Renal pelvis (tissue), 4 donors: ENCODE results near the gene RBM42. TPM values are rescaled to one million over a fixed set of nuclear protein-coding genes. Genes with fewer than 3 reads are reported as not detected.

Experiments used
- DNase-seq: peaks from one replicate; pipeline ENCODE4 v3.0.0-alpha.2; 2013
- polyA plus RNA-seq, 3 donors: library from polyadenylated mRNA; unstranded; fragments of 120-200 nt; gene quantifications; one replicate each; pipeline ENCODE4 v1.2.1, GENCODE V29; 2013; ENCODE audit not compliant: insufficient read length in 3 of 3

RBM42 gene
- polyA plus RNA-seq, 3 donors, result 66.7 to 93.3 (median 84.2) TPM

- peak; percentile 93 for DNase-seq
Observed at GRCh38 chr19:35612559-35613321, 16.1 kb upstream of the RBM42 start, which contains the start of gene HAUS5. HAUS5 (plus strand) TSS chr19:35612735; CDS start chr19:35612795, 60 bp downstream.

- DNase-seq, result no peak
Observed at GRCh38 chr19:35613574-35613973, 15.3 kb upstream of the RBM42 start.

DNA sequence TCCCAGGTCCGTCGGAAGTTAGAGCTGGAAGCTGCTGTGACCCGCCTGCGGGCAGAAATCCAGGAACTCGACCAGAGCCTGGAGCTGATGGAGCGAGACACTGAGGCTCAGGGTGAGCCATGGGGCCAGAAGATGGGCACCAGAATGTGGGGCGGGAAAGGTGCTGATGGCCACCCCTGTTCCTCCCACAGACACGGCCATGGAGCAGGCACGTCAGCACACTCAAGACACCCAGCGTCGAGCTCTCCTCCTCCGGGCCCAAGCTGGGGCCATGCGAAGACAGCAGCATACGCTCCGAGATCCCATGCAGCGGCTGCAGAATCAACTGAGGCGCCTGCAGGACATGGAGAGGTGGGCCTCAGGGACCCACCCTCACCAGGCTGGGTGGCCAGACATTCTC lies 13.8 kb upstream of the RBM42 start:
- no peak for DNase-seq

DNA sequence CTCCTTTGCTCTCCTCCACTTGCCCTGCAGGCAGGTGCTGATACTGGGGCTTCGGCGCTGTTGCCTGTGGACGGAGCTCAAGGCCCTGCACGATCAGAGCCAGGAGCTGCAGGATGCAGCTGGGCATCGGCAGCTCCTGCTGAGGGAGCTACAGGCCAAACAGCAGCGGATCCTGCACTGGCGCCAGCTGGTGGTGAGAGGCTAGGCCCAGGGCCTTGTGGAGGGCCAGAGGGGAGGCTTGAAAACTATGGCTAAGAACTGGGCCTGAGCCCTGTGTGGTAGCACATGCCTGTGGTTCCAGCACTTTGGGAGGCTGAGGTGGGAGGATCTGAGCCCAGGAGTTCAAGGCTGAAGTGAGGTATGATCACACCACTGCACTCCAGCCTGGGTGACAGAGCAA lies 10.0 kb upstream of the RBM42 start:
- no peak for DNase-seq

- no peak for DNase-seq
Observed at GRCh38 chr19:35619290-35619923, 9.4 kb upstream of the RBM42 start.

DNA sequence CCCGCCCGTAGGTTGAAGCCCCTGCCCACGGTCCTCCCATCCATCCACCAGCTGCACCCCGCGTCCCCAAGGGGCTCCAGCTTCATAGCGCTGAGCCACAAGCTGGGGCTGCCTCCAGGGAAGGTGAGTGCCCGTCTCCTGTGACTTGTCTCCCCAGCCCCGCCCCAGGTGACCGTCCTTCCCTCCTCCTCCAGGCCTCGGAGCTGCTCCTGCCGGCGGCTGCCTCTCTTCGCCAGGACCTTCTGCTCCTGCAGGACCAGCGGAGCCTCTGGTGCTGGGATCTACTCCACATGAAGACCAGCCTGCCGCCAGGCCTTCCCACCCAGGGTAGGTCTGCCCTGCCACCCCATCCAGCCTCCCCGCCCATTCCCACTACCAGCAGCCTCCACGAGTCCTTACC lies 8.8 kb upstream of the RBM42 start:
- no peak for DNase-seq

GRCh38 chr19:35621708-35622107 lies 7.1 kb upstream of the RBM42 start:
- DNase-seq, result no peak

GRCh38 chr19:35622750-35623149 lies 6.1 kb upstream of the RBM42 start:
- DNase-seq, result no peak

- no peak for DNase-seq
Observed at GRCh38 chr19:35623327-35624010, 5.4 kb upstream of the RBM42 start.

DNA sequence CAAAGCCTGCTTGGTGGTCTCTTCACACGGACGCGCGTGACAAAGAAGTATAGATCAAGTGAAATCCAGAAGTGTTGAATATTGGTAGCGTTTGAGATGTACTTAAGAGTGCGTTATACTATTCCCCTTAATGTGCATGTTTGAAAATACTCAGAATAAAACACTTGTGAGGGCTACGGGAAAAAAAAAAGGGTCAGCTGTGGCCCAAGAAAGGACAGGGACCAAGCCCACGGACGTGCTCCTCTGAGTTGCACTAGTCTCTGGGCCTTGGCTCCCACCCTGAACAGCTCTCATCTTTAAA lies 622 bp upstream of the RBM42 start:
- DNase-seq, result no peak

GRCh38 chr19:35629332-35629633 lies 447 bp downstream of the RBM42 start:
- DNase-seq, result no peak

- no peak for DNase-seq
Observed at GRCh38 chr19:35633727-35634440, 5.0 kb downstream of the RBM42 start.

GRCh38 chr19:35636651-35637050 lies 7.8 kb downstream of the RBM42 start:
- no peak for DNase-seq

GRCh38 chr19:35637165-35637564 lies 8.3 kb downstream of the RBM42 start:
- no peak for DNase-seq

DNA sequence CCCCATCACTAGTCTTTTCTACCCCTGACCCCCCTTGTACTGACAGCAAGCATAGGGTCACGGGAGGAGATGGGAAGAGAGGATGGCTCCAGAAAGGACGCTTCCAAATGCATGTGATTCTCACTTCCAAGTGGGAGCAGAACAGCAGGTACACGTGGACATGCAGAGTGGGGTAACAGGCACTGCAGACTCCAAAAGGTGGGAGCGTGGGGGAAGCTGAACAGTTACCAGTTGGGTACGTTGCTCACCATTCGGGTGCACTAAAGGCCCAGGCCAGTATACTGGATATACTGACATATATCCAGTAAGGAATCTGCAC lies 10.4 kb downstream of the RBM42 start:
- DNase-seq, result no peak

DNA sequence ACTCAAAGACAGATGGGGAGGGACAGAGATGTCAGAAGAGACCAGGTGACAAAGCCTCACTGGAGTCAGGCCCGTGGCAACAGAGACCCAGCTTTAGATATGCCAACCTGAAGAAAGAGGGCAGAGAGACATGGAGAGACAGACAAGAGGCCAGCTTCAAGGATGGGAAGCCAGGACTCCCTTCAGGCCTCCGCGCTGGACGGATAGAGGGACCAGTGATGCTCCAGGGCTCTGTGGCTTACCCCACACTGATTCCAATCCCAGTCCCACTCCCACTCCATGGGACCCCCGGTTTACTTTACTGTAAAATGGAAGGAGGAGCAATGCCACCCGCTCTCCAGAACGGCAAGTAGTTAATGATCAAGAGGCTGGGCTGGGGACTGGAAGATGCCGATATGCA lies 11.0 kb downstream of the RBM42 start:
- no peak for DNase-seq

GRCh38 chr19:35641515-35642151 lies 12.8 kb downstream of the RBM42 start, which contains the start of gene ETV2:
ETV2 (plus strand) TSS chr19:35641745; CDS start chr19:35642461, 716 bp downstream.
- peak; percentile 40 for DNase-seq

- no peak for DNase-seq
Observed at GRCh38 chr19:35642312-35642711, 13.5 kb downstream of the RBM42 start.

DNA sequence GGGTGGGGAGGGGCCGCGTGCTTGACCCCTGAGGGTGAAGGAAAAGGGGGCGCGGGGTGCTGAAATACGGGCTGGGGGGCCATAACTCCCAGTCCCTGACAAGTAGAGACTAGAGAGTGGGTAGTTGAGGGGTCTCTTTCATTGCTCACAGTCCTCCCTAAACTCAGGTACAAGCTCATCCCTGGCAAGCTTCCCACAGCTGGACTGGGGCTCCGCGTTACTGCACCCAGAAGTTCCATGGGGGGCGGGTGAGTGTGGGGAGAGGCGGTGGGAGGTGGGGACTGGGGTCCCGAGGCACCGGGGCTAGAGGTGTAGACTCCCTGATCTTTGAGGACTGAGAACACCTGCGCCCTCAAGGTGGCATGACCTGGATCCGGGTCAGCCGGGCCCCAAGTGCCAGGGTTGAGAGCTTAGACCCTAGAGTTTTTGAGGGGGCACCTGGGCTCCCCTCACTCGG lies 14.0 kb downstream of the RBM42 start:
- no peak for DNase-seq

GRCh38 chr19:35643255-35644205 lies 14.7 kb downstream of the RBM42 start:
- peak; percentile 77 for DNase-seq
